Endothelial cell (in vitro differentiated cells): ENCODE data around the gene ADAMTS15. TPM values are rescaled to one million over a fixed set of nuclear protein-coding genes. Genes with fewer than 3 reads are reported as not detected.

Source experiments
- DNase-seq: peaks from one replicate; pipeline ENCODE4 v3.0.0; 2021; ENCODE audit warnings: low spot score
- H3K27ac Mint-ChIP-seq: one replicate; pipeline ENCODE4 v1.8.0; 2021; ENCODE audit warnings: mixed read lengths, inconsistent platforms; ENCODE audit not compliant: unreplicated experiment
- H3K27me3 Mint-ChIP-seq: one replicate; pipeline ENCODE4 v1.8.0; 2021; ENCODE audit warnings: mild to moderate bottlenecking, moderate library complexity, mixed read lengths, inconsistent platforms; ENCODE audit not compliant: unreplicated experiment
- H3K36me3 Mint-ChIP-seq: one replicate; pipeline ENCODE4 v1.8.0; 2021; ENCODE audit warnings: mild to moderate bottlenecking, low read depth, mixed read lengths, inconsistent platforms; ENCODE audit not compliant: unreplicated experiment
- H3K4me1 Mint-ChIP-seq: one replicate; pipeline ENCODE4 v1.8.0; 2021; ENCODE audit warnings: mild to moderate bottlenecking, mixed read lengths, inconsistent platforms; ENCODE audit not compliant: unreplicated experiment
- H3K4me3 Mint-ChIP-seq: one replicate; pipeline ENCODE4 v1.8.0; 2021; ENCODE audit warnings: mild to moderate bottlenecking, mixed read lengths, inconsistent platforms; ENCODE audit not compliant: unreplicated experiment
- H3K9me3 Mint-ChIP-seq: one replicate; pipeline ENCODE4 v1.8.0; 2021; ENCODE audit warnings: mixed read lengths, inconsistent platforms; ENCODE audit not compliant: unreplicated experiment
- total RNA-seq: library from RNA; stranded (reverse); fragmentation: NEBNext Ultra II Directional; extraction: Animal tissue kit (Norgen Biotek cat#: 25700); gene quantifications from one replicate; pipeline ENCODE4 v1.2.1, GENCODE V29; 2021; ENCODE audit not compliant: unreplicated experiment
- TF ChIP-seq, protein P1 (sequence below): fragments of 200-600 bp; sonication (generic); IDR thresholded peaks from one replicate; pipeline ENCODE4 v1.5.0; 2021; ENCODE audit warnings: antibody characterized with exemption; ENCODE audit not compliant: unreplicated experiment

The ADAMTS15 gene
- total RNA-seq, 1 donor from 2014 or later: 4.9 TPM

- H3K27ac Mint-ChIP-seq: no peak overlapping the region
- no peak overlapping the region for H3K4me3 Mint-ChIP-seq
- H3K36me3 Mint-ChIP-seq: no peaks in the 10 kb centered on the region
- TF ChIP-seq, protein P1, sequence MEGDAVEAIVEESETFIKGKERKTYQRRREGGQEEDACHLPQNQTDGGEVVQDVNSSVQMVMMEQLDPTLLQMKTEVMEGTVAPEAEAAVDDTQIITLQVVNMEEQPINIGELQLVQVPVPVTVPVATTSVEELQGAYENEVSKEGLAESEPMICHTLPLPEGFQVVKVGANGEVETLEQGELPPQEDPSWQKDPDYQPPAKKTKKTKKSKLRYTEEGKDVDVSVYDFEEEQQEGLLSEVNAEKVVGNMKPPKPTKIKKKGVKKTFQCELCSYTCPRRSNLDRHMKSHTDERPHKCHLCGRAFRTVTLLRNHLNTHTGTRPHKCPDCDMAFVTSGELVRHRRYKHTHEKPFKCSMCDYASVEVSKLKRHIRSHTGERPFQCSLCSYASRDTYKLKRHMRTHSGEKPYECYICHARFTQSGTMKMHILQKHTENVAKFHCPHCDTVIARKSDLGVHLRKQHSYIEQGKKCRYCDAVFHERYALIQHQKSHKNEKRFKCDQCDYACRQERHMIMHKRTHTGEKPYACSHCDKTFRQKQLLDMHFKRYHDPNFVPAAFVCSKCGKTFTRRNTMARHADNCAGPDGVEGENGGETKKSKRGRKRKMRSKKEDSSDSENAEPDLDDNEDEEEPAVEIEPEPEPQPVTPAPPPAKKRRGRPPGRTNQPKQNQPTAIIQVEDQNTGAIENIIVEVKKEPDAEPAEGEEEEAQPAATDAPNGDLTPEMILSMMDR: no peak
- peaks cover 13% of the 10 kb centered on the region for H3K27me3 Mint-ChIP-seq
- no peaks in the 10 kb centered on the region for H3K9me3 Mint-ChIP-seq
- no peak for DNase-seq
- peaks cover 6% of the 10 kb centered on the region for H3K4me1 Mint-ChIP-seq
Observed at GRCh38 chr11:130422251-130422995, 26.0 kb upstream of the ADAMTS15 start.

DNA sequence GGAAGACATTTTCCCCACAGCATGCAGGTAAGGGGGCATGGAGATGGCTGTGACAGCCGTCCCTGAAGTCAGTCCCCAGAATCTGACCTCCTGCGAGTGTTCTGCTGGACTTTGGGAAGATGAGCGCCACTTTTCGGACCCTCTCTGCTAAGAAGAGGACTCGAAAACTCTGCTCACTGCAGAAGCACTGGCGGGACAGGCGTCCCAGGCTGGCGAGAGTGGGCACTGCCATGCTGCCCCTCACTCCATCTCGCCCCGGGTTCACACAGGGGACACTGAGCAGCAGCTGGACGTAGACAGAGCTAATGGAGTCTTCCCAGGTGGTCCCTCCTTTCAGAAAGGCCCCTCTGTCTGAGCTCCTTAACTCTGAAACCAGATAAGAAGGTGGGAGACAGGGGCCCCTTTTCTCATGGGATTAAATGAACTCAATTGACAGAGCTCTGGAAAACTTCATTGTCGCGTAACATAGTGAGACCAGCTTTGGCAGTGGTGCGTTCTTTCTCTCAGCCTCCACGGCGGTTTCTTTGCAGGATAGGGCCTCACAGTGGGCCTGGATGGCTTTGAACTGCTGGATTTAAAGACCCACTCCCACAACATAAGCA, 24.8 kb upstream of the ADAMTS15 start:
- Mint-ChIP-seq H3K4me3 (no peak overlapping the region), H3K27ac (no peak overlapping the region), H3K9me3 (no peaks in the 10 kb centered on the region), H3K36me3 (no peaks in the 10 kb centered on the region), H3K4me1 (peaks cover 8% of the 10 kb centered on the region), H3K27me3 (peaks cover 16% of the 10 kb centered on the region)
- TF ChIP-seq, protein P1: no peak
- no peak for DNase-seq

DNA sequence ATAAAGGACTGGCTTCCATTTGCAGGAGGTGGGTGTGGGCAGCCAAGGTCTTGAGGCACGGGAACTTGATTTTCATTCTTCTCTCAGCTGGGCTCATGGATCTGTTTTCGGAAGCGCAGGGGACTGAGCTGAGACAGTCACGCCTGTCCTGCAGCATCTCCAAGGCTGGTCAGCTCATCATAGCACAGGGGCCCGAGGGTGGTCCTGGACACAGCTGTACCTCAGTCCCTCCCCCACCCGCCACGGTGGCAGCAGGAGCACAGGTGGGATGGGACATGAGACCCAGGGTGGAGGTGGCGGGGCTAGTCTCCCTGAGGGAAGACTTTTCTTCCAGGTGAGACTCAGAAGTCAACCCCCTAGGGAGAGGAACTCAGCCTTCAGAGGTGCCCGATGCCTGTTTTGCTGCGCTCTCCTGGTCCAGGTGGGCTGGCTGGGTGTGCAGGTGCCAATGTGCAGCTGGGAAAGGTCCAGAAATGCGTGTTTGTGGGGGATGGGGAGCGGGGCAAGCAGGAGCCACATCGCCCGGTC, 23.8 kb upstream of the ADAMTS15 start:
- DNase-seq: no peak

GRCh38 chr11:130425156-130425555, 23.3 kb upstream of the ADAMTS15 start:
- Mint-ChIP-seq H3K4me3 (no peak overlapping the region), H3K27ac (no peak overlapping the region), H3K36me3 (no peaks in the 10 kb centered on the region), H3K27me3 (peaks cover 23% of the 10 kb centered on the region), H3K4me1 (peaks cover 13% of the 10 kb centered on the region), H3K9me3 (no peaks in the 10 kb centered on the region)
- DNase-seq: no peak
- TF ChIP-seq, protein P1: no peak

More for the DNA sequence above, 23.8 kb upstream of the ADAMTS15 start:
- H3K4me3 Mint-ChIP-seq: peak overlapping the region; percentile 3
- TF ChIP-seq, protein P1: no peak
- H3K27ac Mint-ChIP-seq: no peak overlapping the region
- peaks cover 13% of the 10 kb centered on the region for H3K4me1 Mint-ChIP-seq
- no peaks in the 10 kb centered on the region for H3K36me3 Mint-ChIP-seq
- H3K9me3 Mint-ChIP-seq: no peaks in the 10 kb centered on the region
- H3K27me3 Mint-ChIP-seq: peaks cover 19% of the 10 kb centered on the region
